CD4-positive, alpha-beta T cell treated with Interleukin-4 for 1 hour (primary cell): ENCODE results near the gene KCNIP4.
"Not testable (repeated sequence)": the region's sequence is repeated elsewhere in the genome, so short reads cannot be mapped to it uniquely, and the experiment has no call there.

Experiments
- DNase-seq, 2 donors: peaks; one replicate each; pipeline ENCODE4 v3.0.0-alpha.2; 2020 to 2022

Gene KCNIP4

GRCh38 chr4:21948347-21949072 lies at the start of gene KCNIP4:
TSS of gene KCNIP4 (minus strand) at chr4:21948772.
- no peak for DNase-seq

- not testable (repeated sequence) for DNase-seq
These were observed 48.0 kb upstream of the KCNIP4 start for GRCh38 chr4:21996618-21997017.

GRCh38 chr4:21992330-21992729 lies 43.8 kb upstream of the KCNIP4 start:
- DNase-seq: no peak

DNA sequence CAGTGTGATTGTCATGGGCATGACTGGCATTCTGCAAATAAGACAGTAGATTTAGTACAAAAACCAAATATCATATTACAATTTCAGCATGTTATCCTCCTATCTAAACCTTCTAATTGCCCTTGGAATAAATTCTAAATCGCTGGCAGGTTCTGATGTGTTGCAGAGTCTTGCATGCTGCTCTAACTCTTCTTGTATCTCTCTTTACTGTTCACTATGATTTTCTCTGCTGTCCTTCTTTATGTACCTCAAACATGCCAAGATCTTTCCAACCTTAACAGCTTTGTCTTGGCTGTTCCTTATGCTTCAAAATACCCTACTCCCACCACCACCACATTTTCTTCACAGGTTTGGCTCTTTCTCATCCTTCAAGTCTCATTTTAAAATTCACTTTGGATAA lies 43.0 kb upstream of the KCNIP4 start:
- no peak for DNase-seq

DNA sequence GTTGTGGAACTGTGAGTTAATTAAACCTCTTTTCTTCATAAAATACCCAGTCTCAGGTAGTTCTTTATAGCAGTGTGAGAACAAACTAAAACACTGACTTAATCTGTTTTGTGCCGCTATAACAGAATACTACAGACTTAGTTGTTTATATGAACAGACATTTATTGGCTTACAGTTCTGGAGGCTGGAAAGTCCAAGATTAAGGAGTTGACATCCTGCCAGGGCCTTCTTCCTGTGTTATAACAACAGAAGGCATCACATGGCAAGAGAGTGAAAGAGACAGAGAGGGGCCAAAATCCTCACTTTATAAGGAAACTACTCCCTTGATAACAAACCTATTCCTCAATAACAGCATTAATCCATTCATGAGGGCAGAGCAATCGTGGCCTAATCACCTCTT lies 42.5 kb upstream of the KCNIP4 start:
- DNase-seq: no peak

- no peak for DNase-seq
These were observed 40.8 kb upstream of the KCNIP4 start for GRCh38 chr4:21989351-21989750.

DNA sequence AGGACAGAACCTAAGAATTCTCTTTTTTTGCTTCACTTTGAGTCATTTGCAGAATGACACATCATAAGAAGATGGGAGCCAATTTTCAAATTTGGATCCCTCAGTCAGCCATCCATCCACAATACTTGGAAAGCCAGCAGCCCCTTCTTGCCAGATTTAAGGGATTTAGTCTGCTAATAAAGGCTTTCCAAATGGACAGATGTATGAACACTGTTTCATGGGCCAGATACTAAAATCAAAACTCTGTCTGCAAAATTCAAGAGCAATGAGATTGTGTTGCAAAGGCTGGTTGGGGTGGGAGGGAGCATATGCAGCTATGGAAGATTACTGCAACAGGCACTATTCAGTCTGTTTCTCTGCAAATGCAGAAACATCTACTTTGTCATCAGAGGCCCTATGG lies 37.7 kb upstream of the KCNIP4 start:
- no peak for DNase-seq

- DNase-seq: no peak
These were observed 33.5 kb upstream of the KCNIP4 start for GRCh38 chr4:21982087-21982486.

- no peak for DNase-seq
These were observed 30.6 kb upstream of the KCNIP4 start for GRCh38 chr4:21979196-21979595.

- DNase-seq: no peak
These were observed 27.6 kb upstream of the KCNIP4 start for GRCh38 chr4:21976166-21976565.

DNA sequence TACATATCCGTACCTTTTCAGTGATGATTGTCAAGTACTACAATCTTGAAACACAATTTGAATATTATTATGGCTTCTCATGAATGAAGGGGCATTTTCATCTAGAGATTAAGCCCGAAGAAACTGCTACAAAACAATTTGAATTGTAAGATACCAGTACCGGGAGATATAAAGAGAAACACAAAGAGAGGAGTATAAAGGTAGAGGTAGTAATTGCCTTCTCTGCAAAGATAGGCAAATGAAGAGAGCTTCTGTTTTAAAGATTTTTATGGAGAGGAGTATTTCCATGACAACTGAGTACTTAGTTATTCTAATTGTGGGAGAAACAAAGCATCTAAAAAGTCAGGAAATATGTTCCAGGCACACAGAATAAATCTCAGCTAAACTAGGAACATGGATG lies 25.3 kb upstream of the KCNIP4 start:
- no peak for DNase-seq

DNA sequence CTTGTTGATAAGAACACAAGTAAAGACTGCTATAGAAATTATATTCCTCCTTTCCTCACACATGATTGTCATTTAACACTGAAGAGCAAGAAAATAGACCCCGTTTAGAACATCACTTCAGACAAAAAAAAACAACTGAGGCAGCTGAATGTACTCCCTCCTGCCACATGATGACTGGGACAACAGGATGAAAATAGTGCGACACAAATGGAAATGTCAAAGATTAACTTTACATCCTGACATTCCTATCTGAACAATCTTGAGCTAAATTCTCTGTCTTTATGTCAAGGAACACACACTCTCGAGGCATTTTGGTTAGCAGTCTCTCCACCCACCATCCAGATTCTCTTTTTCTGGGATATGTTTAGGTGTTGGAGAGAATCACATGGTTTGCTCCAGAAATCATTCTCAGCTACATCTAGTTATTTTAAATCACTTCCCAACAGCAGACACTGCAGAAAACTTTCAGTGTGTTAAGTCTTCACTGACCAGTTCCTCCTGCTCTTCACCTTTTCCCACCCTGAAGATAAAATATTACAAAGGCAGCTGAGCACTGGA lies 16.3 kb upstream of the KCNIP4 start:
- DNase-seq: no peak

- no peak for DNase-seq
These were observed 14.1 kb upstream of the KCNIP4 start for GRCh38 chr4:21962691-21963090.

DNA sequence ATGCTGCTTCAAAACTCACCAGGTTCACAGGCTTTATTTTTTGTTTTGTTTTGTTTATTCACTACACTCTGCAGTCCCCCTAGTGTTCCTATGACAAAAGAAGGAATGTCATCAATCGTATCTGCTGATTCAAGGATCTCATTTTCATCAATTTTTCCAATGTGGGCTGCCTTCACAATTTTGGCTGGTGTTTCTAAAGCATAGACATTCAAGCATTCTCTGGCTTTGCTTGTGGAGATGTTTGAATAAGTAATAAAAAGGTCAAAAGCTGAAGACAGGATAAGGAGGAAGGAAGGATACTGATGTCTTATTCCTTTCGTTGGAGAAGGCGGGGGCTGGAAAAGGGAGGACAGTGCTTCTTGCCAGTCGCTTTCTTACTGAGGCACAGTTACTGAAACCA lies 12.2 kb upstream of the KCNIP4 start:
- no peak for DNase-seq

GRCh38 chr4:21954916-21955315 lies 6.3 kb upstream of the KCNIP4 start:
- no peak for DNase-seq

DNA sequence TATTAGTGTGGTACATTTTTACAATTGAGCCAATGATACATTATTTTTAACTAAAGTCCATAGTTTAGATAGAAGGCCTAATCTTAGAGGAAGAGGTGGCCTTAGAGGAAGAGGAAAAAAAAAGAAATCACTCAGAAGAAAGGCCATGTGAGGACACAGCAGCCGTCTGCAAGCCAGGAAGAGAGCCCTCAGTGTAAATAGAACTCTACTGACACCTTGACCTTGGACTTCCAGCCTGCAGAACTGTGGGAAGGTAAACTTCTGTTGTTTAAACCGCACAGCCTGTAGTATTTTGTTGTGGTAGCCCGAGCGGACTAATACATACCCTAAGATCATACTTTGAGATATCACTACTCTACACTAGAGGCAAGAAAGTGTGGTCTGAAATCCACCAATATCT lies 5.1 kb upstream of the KCNIP4 start:
- DNase-seq: no peak

DNA sequence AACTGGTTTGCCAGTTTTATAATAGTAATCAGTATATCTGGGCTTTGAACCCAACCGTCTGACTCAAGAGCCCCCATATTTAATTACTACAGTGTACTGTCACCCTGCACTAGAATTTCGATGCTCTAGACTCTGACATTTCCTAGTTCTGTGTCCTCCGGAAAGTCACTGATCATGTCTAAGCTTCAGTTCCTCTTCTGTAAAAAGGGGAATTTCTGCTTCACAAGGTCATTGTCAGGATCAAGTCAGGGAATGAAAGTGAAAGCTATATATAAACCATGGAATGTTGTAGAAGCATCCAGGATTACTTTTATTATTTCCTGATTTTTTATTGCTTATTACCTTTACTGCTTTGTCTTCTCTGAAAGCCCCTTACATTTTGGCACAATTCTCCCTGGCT lies 4.0 kb upstream of the KCNIP4 start:
- no peak for DNase-seq

- no peak for DNase-seq
These were observed 493 bp upstream of the KCNIP4 start for GRCh38 chr4:21949073-21949457.

- no peak for DNase-seq
These were observed 703 bp downstream of the KCNIP4 start for GRCh38 chr4:21947791-21948346.

- DNase-seq: no peak
These were observed 1.7 kb downstream of the KCNIP4 start for GRCh38 chr4:21946858-21947257.

GRCh38 chr4:21921526-21922180 lies 26.9 kb downstream of the KCNIP4 start:
- no peak for DNase-seq

- DNase-seq: no peak
These were observed 32.8 kb downstream of the KCNIP4 start for GRCh38 chr4:21915761-21916160.

GRCh38 chr4:21901831-21902230 lies 46.7 kb downstream of the KCNIP4 start:
- no peak for DNase-seq

GRCh38 chr4:21901281-21901680 lies 47.3 kb downstream of the KCNIP4 start:
- DNase-seq: no peak
